Measurements from ENCODE around the gene PXN.
"Not testable (repeated sequence)": the region's sequence is repeated elsewhere in the genome, so short reads cannot be mapped to it uniquely, and the experiment has no call there.

The PXN gene

DNA sequence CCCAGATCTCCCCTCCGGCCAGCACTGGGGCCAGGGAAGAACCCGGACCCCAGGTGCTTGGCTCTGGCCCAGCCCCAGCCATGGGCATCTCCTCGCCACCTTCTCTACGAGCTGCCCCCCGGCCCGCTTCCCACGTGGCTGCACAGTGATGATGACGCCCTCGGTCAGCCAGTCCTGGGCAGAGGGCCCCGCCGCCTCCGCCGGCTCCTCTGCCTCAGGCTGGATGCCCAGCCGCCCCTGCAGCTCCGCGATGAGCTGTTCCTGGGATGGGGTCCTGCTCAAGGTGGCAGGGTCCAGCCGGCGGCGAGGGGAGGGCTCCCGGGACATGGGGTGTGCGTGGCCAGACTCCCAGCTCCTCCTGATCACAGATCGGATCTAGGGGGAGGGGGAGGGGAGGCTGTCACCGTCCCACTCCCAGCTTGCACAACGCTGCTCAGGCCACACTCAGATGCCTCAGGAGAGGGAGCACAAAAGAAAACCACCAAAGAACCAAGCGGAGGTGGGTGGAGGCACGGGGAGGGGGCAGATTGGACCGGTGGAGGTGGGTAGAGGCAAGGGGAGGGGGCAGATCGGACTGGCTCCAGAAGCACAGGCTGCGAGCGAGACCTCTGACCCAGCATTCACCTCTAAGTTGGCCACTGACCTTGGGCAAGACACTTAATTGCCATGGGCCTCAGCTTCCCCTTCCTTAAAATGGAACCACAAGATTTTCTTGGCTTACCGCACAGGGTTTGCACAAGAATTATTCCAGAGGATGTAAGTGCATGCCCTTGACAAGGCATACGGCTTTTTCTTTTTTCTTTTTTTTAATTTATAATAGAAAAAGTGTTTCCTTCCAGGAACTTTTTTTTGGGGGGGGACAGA, 48.6 kb downstream of the PXN start:
- H3K4me3 ChIP-seq (ENCODE audit: low read length) = no peak overlapping the region
- H3K9me3 ChIP-seq (replicated peaks; ENCODE audit: low read length) = no peaks in the 10 kb centered on the region
- H3K4me1 ChIP-seq (ENCODE audit: control insufficient read depth, insufficient read depth, low read length) = no peaks in the 10 kb centered on the region
- no peak overlapping the region for H3K4me2 ChIP-seq (ENCODE audit: low read length)
- H3K36me3 ChIP-seq (ENCODE audit: insufficient read depth, low read length) = peaks cover 94% of the 10 kb centered on the region
- H3K27me3 ChIP-seq (ENCODE audit: control insufficient read depth, insufficient read depth, low read length) = no peaks in the 10 kb centered on the region
- H3K9ac ChIP-seq (ENCODE audit: low read depth, low read length) = no peak overlapping the region

DNA sequence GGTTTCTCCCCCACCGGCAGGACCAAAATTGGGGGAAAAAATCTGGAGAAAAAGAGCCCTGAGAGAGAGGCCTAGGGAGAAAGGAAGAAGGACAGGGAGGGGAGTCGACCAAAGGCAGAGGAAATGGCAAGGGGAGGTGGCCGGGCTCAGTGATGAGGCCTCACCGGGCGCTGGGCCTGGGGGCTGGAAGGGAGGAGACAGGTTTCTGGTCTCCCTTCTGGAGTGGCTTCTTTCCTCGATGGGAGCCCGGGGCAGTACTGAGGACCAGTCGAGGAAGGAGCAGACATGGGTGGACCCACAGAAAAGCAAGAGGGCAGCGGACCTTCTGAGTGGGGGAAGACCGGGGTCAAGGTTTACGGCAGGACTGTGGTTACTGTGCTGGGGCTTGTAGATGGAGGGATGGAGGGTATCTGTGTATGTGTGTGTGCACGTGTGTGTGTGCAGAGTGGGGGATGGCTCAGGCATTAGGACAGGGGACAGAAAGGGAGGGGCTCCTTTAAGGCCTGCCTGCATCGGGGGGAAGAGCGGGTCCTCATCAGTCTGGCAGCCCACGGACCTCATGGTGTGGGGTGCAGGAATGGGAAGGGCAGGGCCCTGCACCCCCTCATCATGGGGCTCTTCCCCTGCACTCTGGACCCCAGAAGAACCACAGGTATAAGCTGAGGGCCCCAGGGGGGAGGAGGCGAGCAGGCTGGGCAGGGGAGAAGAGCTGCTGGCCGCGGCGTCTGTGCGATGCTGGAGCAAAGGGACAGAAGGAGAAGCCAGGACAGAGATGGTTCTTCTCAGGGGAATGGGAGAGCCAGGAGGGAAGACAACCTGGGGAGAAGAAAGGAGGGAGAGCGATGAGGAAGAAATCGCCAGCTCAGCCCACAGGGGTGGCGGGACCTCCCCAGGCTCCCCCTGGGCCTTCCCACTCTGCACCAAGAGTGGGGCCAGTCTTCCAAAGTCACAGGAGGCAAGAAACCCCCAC, 49.5 kb downstream of the PXN start:
- Histone ChIP-seq H3K36me3 (ENCODE audit: insufficient read depth, low read length) (peaks cover 94% of the 10 kb centered on the region), H3K4me2 (ENCODE audit: low read length) (no peak overlapping the region), H3K9me3 (replicated peaks; ENCODE audit: low read length) (no peaks in the 10 kb centered on the region), H3K4me3 (ENCODE audit: low read length) (no peak overlapping the region), H3K9ac (ENCODE audit: low read depth, low read length) (no peak overlapping the region), H3K4me1 (ENCODE audit: control insufficient read depth, insufficient read depth, low read length) (no peaks in the 10 kb centered on the region), H3K27me3 (ENCODE audit: control insufficient read depth, insufficient read depth, low read length) (no peaks in the 10 kb centered on the region)

DNA sequence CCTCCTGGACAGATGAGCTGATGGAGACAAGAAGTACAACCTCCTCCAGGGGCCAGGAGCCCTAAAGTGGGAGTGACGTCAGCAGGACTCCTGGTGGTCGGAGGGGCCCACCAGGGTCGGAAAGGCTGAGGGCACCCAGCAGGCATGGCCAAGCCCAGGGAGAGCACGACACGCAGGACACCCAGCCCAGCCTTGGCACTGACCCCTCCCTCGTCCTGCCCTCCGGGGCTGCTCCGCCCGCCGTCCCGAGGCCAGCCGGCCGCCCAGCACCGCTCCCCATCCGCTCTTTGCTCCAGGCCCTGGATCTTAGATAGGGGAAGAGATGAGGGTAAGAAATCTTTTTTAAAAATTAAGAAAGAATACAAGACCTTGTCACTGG, 50.2 kb downstream of the PXN start:
- Histone ChIP-seq H3K4me2 (ENCODE audit: low read length) (no peak overlapping the region), H3K9ac (ENCODE audit: low read depth, low read length) (no peak overlapping the region)

DNA sequence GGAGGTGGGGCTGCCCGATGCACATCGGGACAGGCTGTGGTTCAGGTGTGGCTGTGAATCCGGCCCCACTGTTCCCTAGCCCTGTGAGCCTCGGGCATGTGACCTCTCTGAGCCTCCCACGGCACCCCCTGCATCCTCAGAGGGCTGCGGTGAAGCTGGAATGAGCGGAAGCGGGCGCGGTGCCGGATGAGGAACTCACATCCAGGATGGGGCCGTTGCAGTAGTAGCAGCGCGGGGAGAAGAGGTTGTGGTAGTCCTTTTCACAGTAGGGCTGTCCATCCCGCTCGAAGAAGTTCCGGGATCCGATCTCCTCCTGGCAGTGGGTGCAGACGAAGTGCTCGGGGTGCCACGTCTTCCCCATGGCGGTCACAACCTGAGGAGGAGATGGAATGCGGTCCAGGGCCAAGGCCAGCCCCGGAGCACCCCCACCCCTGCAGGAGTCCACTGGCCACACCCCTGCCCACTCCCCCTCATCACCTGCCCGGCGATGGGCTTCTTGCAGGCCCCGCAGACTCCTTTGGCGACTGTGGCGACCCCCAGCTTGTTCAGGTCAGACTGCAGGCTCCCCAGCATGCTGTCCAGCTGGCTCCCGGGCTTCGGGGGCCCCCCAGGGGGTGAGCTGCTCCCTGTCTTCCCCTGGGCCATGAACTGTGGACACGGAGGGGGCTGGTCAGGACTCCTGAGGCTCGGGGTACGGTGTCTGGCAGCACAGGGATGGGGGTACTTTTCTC, 50.7 kb downstream of the PXN start:
- Histone ChIP-seq H3K9me3 (replicated peaks; ENCODE audit: low read length) (no peaks in the 10 kb centered on the region), H3K9ac (ENCODE audit: low read depth, low read length) (no peak overlapping the region), H3K4me2 (ENCODE audit: low read length) (no peak overlapping the region), H3K36me3 (ENCODE audit: insufficient read depth, low read length) (peaks cover 94% of the 10 kb centered on the region), H3K4me1 (ENCODE audit: control insufficient read depth, insufficient read depth, low read length) (no peaks in the 10 kb centered on the region), H3K4me3 (ENCODE audit: low read length) (no peak overlapping the region), H3K27me3 (ENCODE audit: control insufficient read depth, insufficient read depth, low read length) (no peaks in the 10 kb centered on the region)

More for the DNA sequence above, 50.2 kb downstream of the PXN start:
- Histone ChIP-seq H3K4me3 (ENCODE audit: low read length) (no peak overlapping the region), H3K27me3 (ENCODE audit: control insufficient read depth, insufficient read depth, low read length) (no peaks in the 10 kb centered on the region), H3K9me3 (replicated peaks; ENCODE audit: low read length) (no peaks in the 10 kb centered on the region), H3K36me3 (ENCODE audit: insufficient read depth, low read length) (peaks cover 94% of the 10 kb centered on the region), H3K4me1 (ENCODE audit: control insufficient read depth, insufficient read depth, low read length) (no peaks in the 10 kb centered on the region)

DNA sequence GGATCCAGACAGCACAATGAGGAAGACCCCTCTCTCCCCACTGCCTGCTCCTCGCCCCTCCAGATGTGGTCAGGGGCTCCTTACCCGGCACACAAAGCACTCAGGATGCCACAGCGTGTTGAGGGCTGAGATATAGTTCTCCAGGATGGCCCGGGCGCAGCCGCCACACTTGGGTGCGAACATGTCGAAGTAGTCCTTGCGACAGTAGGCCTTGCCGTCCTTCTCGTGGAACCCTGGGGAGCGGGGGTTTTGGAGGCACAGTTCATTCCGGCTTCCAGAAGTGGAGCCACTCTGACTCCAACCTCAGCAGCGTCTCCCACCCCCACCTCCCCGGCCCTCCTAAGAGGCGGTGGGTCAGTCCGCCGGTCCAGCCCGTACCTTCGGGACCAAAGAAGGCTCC, 51.8 kb downstream of the PXN start:
- H3K36me3 ChIP-seq (ENCODE audit: insufficient read depth, low read length) = peaks cover 86% of the 10 kb centered on the region

DNA sequence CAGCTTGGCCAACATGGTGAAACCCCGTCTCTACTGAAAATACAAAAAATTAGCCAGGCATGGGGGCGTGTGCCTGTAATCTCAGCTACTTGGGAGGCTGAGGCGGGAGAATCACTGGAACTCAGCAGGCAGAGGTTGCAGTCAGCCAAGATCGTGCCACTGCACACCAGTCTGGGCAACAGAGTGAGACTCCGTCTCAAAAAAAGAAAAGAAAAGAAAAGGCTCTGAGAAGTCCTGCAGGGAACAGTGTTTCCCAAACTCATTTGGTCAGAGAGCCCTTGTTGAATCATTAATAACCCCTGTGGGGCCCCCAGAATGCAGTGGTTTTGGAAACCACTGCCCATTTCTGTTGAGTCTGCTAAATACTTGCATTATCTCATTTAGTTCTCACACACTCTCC, 52.3 kb downstream of the PXN start:
- H3K4me1 ChIP-seq (ENCODE audit: control insufficient read depth, insufficient read depth, low read length); H3K9ac ChIP-seq (ENCODE audit: low read depth, low read length); H3K4me3 ChIP-seq (ENCODE audit: low read length); H3K4me2 ChIP-seq (ENCODE audit: low read length); H3K9me3 ChIP-seq (replicated peaks; ENCODE audit: low read length); H3K27me3 ChIP-seq (ENCODE audit: control insufficient read depth, insufficient read depth, low read length): not testable (repeated sequence)
- H3K36me3 ChIP-seq (ENCODE audit: insufficient read depth, low read length) = peaks cover 84% of the 10 kb centered on the region

More for the DNA sequence above, 51.8 kb downstream of the PXN start:
- no peak overlapping the region for H3K4me2 ChIP-seq (ENCODE audit: low read length)
- no peak overlapping the region for H3K4me3 ChIP-seq (ENCODE audit: low read length)
- no peaks in the 10 kb centered on the region for H3K9me3 ChIP-seq (replicated peaks; ENCODE audit: low read length)
- H3K4me1 ChIP-seq (ENCODE audit: control insufficient read depth, insufficient read depth, low read length) = no peaks in the 10 kb centered on the region
- no peaks in the 10 kb centered on the region for H3K27me3 ChIP-seq (ENCODE audit: control insufficient read depth, insufficient read depth, low read length)
- no peak overlapping the region for H3K9ac ChIP-seq (ENCODE audit: low read depth, low read length)

DNA sequence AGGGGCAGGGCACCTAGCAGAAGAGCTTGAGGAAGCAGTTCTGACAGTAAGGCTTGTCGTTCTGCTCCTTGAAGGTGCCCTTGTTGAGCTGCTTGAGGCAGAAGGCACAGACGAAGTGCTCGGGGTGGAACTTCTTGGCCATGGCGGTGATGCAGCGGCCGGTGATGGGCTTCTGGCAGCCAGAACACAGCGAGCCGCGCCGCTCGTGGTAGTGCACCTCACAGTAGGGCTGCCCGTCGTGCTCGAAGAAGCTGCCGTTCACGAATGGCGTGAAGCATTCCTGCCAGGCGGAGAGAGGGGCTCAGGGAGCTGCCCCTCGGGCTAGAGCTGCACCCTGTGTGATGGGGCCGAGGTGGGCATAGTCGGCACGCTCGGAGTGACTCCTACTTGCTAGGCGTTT, 53.2 kb downstream of the PXN start:
- Histone ChIP-seq H3K9ac (ENCODE audit: low read depth, low read length) (no peak overlapping the region), H3K27me3 (ENCODE audit: control insufficient read depth, insufficient read depth, low read length) (no peaks in the 10 kb centered on the region), H3K4me3 (ENCODE audit: low read length) (no peak overlapping the region), H3K4me2 (ENCODE audit: low read length) (no peak overlapping the region), H3K4me1 (ENCODE audit: control insufficient read depth, insufficient read depth, low read length) (no peaks in the 10 kb centered on the region), H3K9me3 (replicated peaks; ENCODE audit: low read length) (no peaks in the 10 kb centered on the region), H3K36me3 (ENCODE audit: insufficient read depth, low read length) (peaks cover 83% of the 10 kb centered on the region)

DNA sequence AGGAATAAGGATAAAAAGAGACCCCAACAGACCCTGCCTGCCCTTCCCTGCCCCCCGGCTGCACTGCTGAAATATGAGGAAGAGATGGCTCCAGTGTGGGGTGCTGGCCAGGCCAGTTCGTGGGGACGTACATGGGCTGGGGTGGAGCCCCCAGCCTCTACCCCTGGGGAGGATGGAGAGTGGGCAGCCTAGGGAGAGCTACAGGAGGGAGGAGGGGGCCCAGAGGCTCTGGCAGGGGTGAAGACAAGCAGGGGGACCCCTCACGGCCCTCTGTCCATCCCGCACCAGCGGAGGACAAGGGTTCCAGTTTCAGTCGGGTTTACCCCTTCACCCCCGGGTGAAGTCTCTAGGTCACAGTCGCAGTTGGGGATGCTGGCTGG, 53.6 kb downstream of the PXN start:
- Histone ChIP-seq H3K27me3 (ENCODE audit: control insufficient read depth, insufficient read depth, low read length) (no peaks in the 10 kb centered on the region), H3K4me1 (ENCODE audit: control insufficient read depth, insufficient read depth, low read length) (no peaks in the 10 kb centered on the region), H3K4me2 (ENCODE audit: low read length) (no peak overlapping the region), H3K4me3 (ENCODE audit: low read length) (no peak overlapping the region), H3K9me3 (replicated peaks; ENCODE audit: low read length) (no peaks in the 10 kb centered on the region), H3K9ac (ENCODE audit: low read depth, low read length) (no peak overlapping the region), H3K36me3 (ENCODE audit: insufficient read depth, low read length) (peaks cover 82% of the 10 kb centered on the region)

DNA sequence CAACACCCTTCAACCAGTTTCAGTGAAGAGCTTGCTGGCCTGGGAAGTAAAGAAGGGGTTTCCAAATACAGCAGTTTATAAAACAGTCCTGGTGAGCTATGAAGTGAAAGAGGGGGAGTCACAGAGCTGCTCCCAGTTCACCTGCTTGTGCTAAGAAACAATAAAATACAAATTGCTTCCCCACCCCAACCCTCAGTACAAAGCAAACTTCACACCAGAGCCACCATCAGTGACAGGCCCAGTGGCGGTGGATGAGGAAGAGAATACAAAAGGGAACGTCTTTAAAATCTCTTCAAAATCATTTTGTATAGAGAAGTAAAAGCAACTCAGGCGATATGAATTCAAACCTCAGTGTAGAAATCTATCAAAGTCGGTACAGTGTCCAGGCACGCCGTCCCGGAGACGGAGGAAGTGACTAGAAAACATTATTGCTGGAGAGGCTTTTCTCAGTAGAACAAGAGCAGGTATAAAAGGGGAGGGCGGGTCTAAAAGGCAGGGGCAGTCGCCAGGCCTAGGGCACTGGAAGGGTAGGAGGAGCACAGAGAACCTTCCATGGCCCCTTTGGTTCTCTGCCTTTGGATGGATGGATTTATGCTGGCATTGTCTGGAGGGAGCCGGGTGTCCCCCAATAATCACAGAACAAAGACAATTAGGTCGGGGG, 54.2 kb downstream of the PXN start:
- Histone ChIP-seq H3K36me3 (ENCODE audit: insufficient read depth, low read length) (peaks cover 77% of the 10 kb centered on the region), H3K9me3 (replicated peaks; ENCODE audit: low read length) (no peaks in the 10 kb centered on the region), H3K27me3 (ENCODE audit: control insufficient read depth, insufficient read depth, low read length) (no peaks in the 10 kb centered on the region), H3K4me2 (ENCODE audit: low read length) (no peak overlapping the region), H3K4me3 (ENCODE audit: low read length) (no peak overlapping the region), H3K4me1 (ENCODE audit: control insufficient read depth, insufficient read depth, low read length) (no peaks in the 10 kb centered on the region), H3K9ac (ENCODE audit: low read depth, low read length) (no peak overlapping the region)

DNA sequence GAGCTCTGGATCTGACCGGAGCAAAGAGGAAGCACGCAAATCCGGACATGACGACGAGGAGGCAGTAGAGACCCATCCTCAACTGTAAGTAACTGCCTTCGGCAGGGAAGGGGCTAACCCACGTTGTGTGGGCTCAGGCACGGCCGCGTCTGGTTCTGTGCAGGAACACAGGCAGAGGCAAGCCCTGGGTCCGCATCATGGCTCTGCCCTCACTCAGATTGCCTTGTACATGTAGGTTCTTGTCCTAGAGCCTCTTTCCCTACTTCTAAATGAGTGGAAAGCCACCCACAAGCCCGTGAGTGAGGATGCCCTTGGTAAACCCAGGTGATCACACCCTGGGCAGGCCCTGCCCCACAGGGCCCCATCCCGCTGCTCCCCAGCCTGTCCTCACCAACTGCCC, 55.7 kb downstream of the PXN start:
- peaks cover 62% of the 10 kb centered on the region for H3K36me3 ChIP-seq (ENCODE audit: insufficient read depth, low read length)
- no peaks in the 10 kb centered on the region for H3K9me3 ChIP-seq (replicated peaks; ENCODE audit: low read length)
- H3K4me3 ChIP-seq (ENCODE audit: low read length) = no peak overlapping the region
- no peak overlapping the region for H3K4me2 ChIP-seq (ENCODE audit: low read length)
- no peaks in the 10 kb centered on the region for H3K27me3 ChIP-seq (ENCODE audit: control insufficient read depth, insufficient read depth, low read length)
- no peak overlapping the region for H3K9ac ChIP-seq (ENCODE audit: low read depth, low read length)
- H3K4me1 ChIP-seq (ENCODE audit: control insufficient read depth, insufficient read depth, low read length) = no peaks in the 10 kb centered on the region

DNA sequence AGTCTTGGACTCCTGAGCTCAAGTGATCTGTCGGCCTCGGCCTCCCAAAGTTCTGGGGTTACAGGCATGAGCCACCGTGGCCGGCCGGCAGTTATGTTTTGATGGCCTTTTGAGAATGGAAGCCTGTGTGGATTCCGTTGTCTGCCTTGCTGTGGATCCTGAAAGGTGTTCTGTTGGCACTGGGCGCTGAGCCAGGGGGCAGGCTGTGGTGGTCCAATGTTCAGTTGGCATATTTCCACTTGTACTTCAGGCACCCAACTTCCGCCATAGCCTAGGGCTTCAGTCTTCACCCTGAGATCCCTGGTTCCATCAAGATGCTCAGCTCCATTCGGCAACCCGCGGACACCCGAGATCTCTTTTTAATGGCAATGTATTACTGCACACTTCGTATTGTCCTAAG, 58.3 kb downstream of the PXN start:
- H3K4me2 ChIP-seq (ENCODE audit: low read length) = no peak overlapping the region
- no peak overlapping the region for H3K9ac ChIP-seq (ENCODE audit: low read depth, low read length)
- no peaks in the 10 kb centered on the region for H3K27me3 ChIP-seq (ENCODE audit: control insufficient read depth, insufficient read depth, low read length)
- no peaks in the 10 kb centered on the region for H3K4me1 ChIP-seq (ENCODE audit: control insufficient read depth, insufficient read depth, low read length)
- no peak overlapping the region for H3K4me3 ChIP-seq (ENCODE audit: low read length)
- no peaks in the 10 kb centered on the region for H3K9me3 ChIP-seq (replicated peaks; ENCODE audit: low read length)
- peaks cover 39% of the 10 kb centered on the region for H3K36me3 ChIP-seq (ENCODE audit: insufficient read depth, low read length)
